ENCODE measurements around the gene TLX1. TPM values are rescaled to one million over a fixed set of nuclear protein-coding genes. Genes with fewer than 3 reads are reported as not detected.

TLX1 gene
- total RNA-seq, 4 donors from 2014 or later, result not detected

DNA sequence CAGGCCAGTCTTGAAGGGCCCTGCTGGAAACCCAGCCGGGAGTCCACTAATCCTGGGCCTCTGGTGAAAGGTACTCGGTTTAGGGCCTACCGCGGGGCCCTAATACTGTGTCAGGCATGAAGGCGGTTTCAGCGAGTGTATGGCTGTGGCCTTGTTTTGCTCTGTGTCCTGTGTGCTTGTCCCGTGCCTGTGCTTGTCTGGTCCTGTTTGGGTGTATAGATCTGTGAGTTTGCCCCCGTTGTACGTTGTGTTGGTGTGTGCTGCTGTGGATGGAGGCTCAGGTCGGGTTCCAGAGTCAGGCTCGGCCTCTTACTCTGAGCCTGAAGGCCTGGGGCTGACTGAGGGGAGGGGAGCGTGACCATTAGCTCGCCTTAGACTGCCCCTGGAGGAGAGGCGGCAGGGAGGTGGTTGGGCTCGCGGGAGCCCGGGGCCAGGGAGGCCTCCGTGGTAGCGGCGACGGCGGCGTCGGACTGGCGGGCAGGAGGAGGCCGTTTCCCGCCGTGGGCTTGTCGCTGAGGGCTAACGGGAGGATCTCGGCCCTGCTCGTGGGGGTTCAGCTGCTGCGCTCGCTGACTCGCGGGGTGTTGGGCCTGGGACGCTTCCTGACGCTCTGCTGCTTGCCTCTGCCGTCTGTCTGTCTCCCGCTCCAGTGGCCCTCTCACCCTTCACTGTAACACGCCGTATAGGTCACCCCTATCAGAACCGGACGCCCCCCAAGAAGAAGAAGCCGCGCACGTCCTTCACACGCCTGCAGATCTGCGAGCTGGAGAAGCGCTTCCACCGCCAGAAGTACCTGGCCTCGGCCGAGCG is 2.6 kb downstream of the TLX1 start:
- H3K36me3 ChIP-seq, result no peaks in the 10 kb centered on the region
- no peak for DNase-seq
- H3K4me1 ChIP-seq, result peaks cover 11 to 32% of the 10 kb centered on the region in 2 donors
- H3K27ac ChIP-seq, result no peak overlapping the region
- no peaks in the 10 kb centered on the region for H3K9me3 ChIP-seq
- H3K27me3 ChIP-seq, result peaks cover 27% of the 10 kb centered on the region
- intact Hi-C loops (cut with DNase I), result no loop called here
- no peak overlapping the region for H3K4me3 ChIP-seq (replicated peaks in 1 of 3)
- TF ChIP-seq CTCF (IDR thresholded peaks at IDR 0.05) (no peak), POLR2A (IDR thresholded peaks at IDR 0.05) (no peak)
- WGBS, 2 donors, result 10 to 15% methylated on average over 15 to 26 of the region's 54 CpGs

DNA sequence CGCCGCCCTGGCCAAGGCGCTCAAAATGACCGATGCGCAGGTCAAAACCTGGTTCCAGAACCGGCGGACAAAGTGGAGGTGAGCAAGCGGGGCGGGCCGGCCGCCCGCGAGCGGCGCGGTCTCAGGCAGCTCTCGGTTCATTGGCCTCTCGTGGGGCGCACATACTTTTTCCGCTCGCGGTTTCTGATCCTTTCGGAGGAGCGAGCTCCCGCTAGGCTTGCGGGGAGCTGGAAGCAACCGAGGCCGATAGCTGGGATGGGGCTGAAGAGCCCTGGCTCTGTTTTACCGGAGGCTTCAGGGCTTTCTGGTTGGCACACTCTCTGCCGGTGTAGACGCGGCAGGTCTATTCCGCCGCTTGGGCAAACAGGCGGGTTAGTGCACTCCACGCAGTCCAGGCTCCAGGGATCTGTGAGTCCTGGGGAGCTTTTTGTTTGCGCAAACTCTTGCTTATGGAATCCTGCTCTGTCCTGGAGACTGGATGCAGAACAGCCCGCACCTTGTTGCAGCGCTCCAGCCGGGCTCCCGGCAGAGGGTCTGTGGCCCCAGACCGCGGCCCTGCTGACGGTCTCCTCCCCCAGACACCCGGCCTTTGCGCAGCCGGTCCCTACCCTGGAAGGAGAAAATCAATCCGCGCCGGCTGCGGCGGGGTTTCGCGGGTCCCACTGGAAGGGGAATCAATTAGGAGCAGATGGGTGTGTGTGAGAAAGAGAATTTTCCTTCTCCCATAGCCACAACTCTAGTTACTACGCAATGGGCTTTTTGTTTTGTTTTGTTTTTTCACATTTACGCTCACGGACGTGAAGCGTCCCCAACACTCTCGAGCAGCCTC is 3.4 kb downstream of the TLX1 start:
- H3K36me3 ChIP-seq, result no peaks in the 10 kb centered on the region
- H3K27ac ChIP-seq, result no peak overlapping the region
- TF ChIP-seq POLR2A (IDR thresholded peaks at IDR 0.05) (no peak), CTCF (IDR thresholded peaks at IDR 0.05) (no peak)
- peaks cover 35% of the 10 kb centered on the region for H3K27me3 ChIP-seq
- WGBS, 2 donors, result 3 to 4% methylated on average over 23 to 49 of the region's 60 CpGs
- intact Hi-C loops (cut with DNase I), result loop anchor here (5.0 kb wide), 1 partner anchor 37 kb away; no protein-coding TSS in a partner anchor
- no peak overlapping the region for H3K4me3 ChIP-seq (replicated peaks in 1 of 3)
- H3K9me3 ChIP-seq, result no peaks in the 10 kb centered on the region
- no peak for DNase-seq
- H3K4me1 ChIP-seq, result peaks cover 11 to 32% of the 10 kb centered on the region in 2 donors

GRCh38 chr10:101135141-101136006 is 4.3 kb downstream of the TLX1 start:
- intact Hi-C loops (cut with DNase I), result loop anchor here (5.0 kb wide), 1 partner anchor 38 kb away; no protein-coding TSS in a partner anchor
- WGBS, 2 donors, result 11 to 14% methylated on average over 34 to 35 of the region's 36 CpGs
- H3K27me3 ChIP-seq, result peaks cover 39% of the 10 kb centered on the region

More at GRCh38 chr10:101135141-101136006, 4.3 kb downstream of the TLX1 start:
- Histone ChIP-seq H3K27ac (no peak overlapping the region), H3K9me3 (no peaks in the 10 kb centered on the region), H3K4me3 (replicated peaks in 1 of 3) (no peak overlapping the region), H3K36me3 (no peaks in the 10 kb centered on the region), H3K4me1 (peaks cover 11 to 41% of the 10 kb centered on the region in 2 donors)
- no peak for DNase-seq
- TF ChIP-seq CTCF (IDR thresholded peaks at IDR 0.05) (no peak), POLR2A (IDR thresholded peaks at IDR 0.05) (no peak)
